SK-N-SH (cell line): ENCODE results near the gene AGO3. TPM values are rescaled to one million over a fixed set of nuclear protein-coding genes. Genes with fewer than 3 reads are reported as not detected.

Source experiments
- CTCF ChIA-PET: fragments of 300-600, 350-600 bp; formaldehyde crosslinking; extraction: SDS; loops from one replicate; lab custom pipeline; 2021; lab: Yijun Ruan, JAX
- POLR2A ChIA-PET: fragments of 350-600 bp; sonication (Branson Sonifier 250); formaldehyde crosslinking; extraction: SDS; loops from one replicate; lab custom pipeline; 2020; ENCODE audit warnings: antibody characterized with exemption, inconsistent platforms; lab: Yijun Ruan, JAX
- DNase-seq: peaks from one replicate; pipeline ENCODE4 v3.0.0; 2012
- H2AFZ ChIP-seq: fragments of 200-600 bp; sonication (generic); 2 replicates; pipeline ENCODE4 v1.8.1; 2016; ENCODE audit warnings: antibody characterized with exemption, mild to moderate bottlenecking, low read depth
- H3F3A ChIP-seq: fragments of 200-600 bp; sonication (generic); replicated peaks from 2 replicates; pipeline ENCODE3; 2016; ENCODE audit warnings: antibody characterized with exemption, mild to moderate bottlenecking; ENCODE audit not compliant: insufficient read depth
- H3K27ac ChIP-seq, 2 experiments: fragments of 200-500 bp in 1 of 2; fragments of 200-600 bp in 1 of 2; sonication (Bioruptor generic) in 1 of 2; sonication (generic), shearing (Covaris generic) in 1 of 2; 2 replicates each; pipeline versions ENCODE4 v1.5.1 to v1.6.1; 2014 to 2016; ENCODE audit warnings: low read depth in 2 of 2, inconsistent platforms in 1 of 2, low read length in 1 of 2, mild to moderate bottlenecking in 1 of 2, mixed read lengths in 1 of 2
- H3K27me3 ChIP-seq: fragments of 200-600 bp; sonication (generic), shearing (Covaris generic); 2 replicates; pipeline ENCODE4 v1.6.1; 2016; ENCODE audit warnings: mixed run types; ENCODE audit not compliant: insufficient read depth
- H3K36me3 ChIP-seq, 2 experiments: fragments of 200-500 bp in 1 of 2; fragments of 200-600 bp in 1 of 2; sonication (Bioruptor generic) in 1 of 2; sonication (generic) in 1 of 2; replicated peaks in 1 of 2; 2 replicates each; pipeline versions ENCODE3 to v1.5.1; 2014 to 2016; ENCODE audit warnings: low read length in 1 of 2, mild to moderate bottlenecking in 1 of 2; ENCODE audit not compliant: insufficient read depth in 2 of 2, control insufficient read depth in 1 of 2
- H3K4me1 ChIP-seq, 2 experiments: fragments of 200-500 bp in 1 of 2; fragments of 200-600 bp in 1 of 2; sonication (Bioruptor generic) in 1 of 2; sonication (generic), shearing (Covaris generic) in 1 of 2; 2 replicates each; pipeline versions ENCODE4 v1.5.1 to v1.6.1; 2014 to 2016; ENCODE audit warnings: low read depth in 1 of 2, low read length in 1 of 2, mixed run types in 1 of 2; ENCODE audit not compliant: insufficient read depth in 2 of 2, control insufficient read depth in 1 of 2
- H3K4me2 ChIP-seq: fragments of 200-600 bp; sonication (generic), shearing (Covaris generic); 2 replicates; pipeline ENCODE4 v1.6.1; 2017; ENCODE audit warnings: mixed run types
- H3K4me3 ChIP-seq, 2 experiments: fragments of 200-500 bp in 1 of 2; fragments of 200-600 bp in 1 of 2; sonication (Bioruptor generic) in 1 of 2; sonication (generic), shearing (Covaris generic) in 1 of 2; 2 replicates each; pipeline versions ENCODE4 v1.5.1 to v1.8.1; 2014 to 2016; ENCODE audit warnings: low read depth in 2 of 2, inconsistent platforms in 1 of 2, low read length in 1 of 2, mild to moderate bottlenecking in 1 of 2, mixed read lengths in 1 of 2, moderate library complexity in 1 of 2
- H3K79me2 ChIP-seq: fragments of 200-600 bp; sonication (generic); 2 replicates; pipeline ENCODE4 v1.8.1; 2017; ENCODE audit warnings: mild to moderate bottlenecking; ENCODE audit not compliant: insufficient read depth
- H3K9ac ChIP-seq: fragments of 200-600 bp; sonication (generic); 2 replicates; pipeline ENCODE4 v1.6.1; 2017; ENCODE audit warnings: mixed run types
- H3K9me2 ChIP-seq: fragments of 200-600 bp; sonication (generic); 2 replicates; pipeline ENCODE4 v1.6.1; 2017; ENCODE audit warnings: mixed run types
- H3K9me3 ChIP-seq: fragments of 200-600 bp; sonication (generic); 2 replicates; pipeline ENCODE4 v1.6.1; 2017; ENCODE audit warnings: mixed run types, mild to moderate bottlenecking, moderate library complexity
- H4K20me1 ChIP-seq: fragments of 200-600 bp; sonication (generic); 2 replicates; pipeline ENCODE4 v1.6.1; 2017; ENCODE audit warnings: mild to moderate bottlenecking, mixed run types; ENCODE audit not compliant: insufficient read depth
- CHD2 ChIP-seq: fragments of 150-350 bp; IDR thresholded peaks from 2 replicates; pipeline ENCODE4 v1.6.1; 2018; ENCODE audit warnings: low read length; ENCODE audit not compliant: partially characterized antibody
- CTCF ChIP-seq: fragments of 200-600 bp; sonication (generic); IDR thresholded peaks from 2 replicates; pipeline ENCODE4 v1.6.1; 2017; ENCODE audit warnings: antibody characterized with exemption, mild to moderate bottlenecking, moderate library complexity
- ELF1 ChIP-seq: IDR thresholded peaks from 2 replicates; pipeline ENCODE4 v1.4.0; 2012
- EP300 ChIP-seq, 2 experiments: IDR thresholded peaks; 2 replicates each; pipeline versions ENCODE4 v1.4.0 to v1.6.1; 2012; ENCODE audit warnings: borderline replicate concordance in 1 of 2, low read depth in 1 of 2, low read length in 1 of 2
- GATA2 ChIP-seq: sonication (generic); formaldehyde crosslinking; IDR thresholded peaks from 2 replicates; pipeline ENCODE4 v1.5.0; 2020; ENCODE audit warnings: mild to moderate bottlenecking, missing genetic modification reagents
- JUND ChIP-seq: IDR thresholded peaks from 2 replicates; pipeline ENCODE4 v1.4.0; 2012
- MAX ChIP-seq: IDR thresholded peaks from 2 replicates; pipeline ENCODE4 v1.4.0; 2012; ENCODE audit warnings: low read depth
- MEF2A ChIP-seq: IDR thresholded peaks from 2 replicates; pipeline ENCODE4 v1.4.0; 2012; ENCODE audit warnings: low read depth, borderline replicate concordance
- MXI1 ChIP-seq: IDR thresholded peaks from 2 replicates; pipeline ENCODE4 v1.6.1; 2012; ENCODE audit warnings: mild to moderate bottlenecking, low read depth, low read length, improper control_type of control experiment
- NFIC ChIP-seq: IDR thresholded peaks from 2 replicates; pipeline ENCODE4 v1.4.0; 2012; ENCODE audit warnings: borderline replicate concordance
- NRF1 ChIP-seq: IDR thresholded peaks from 2 replicates; pipeline ENCODE4 v1.6.1; 2012; ENCODE audit warnings: low read depth, mild to moderate bottlenecking, low read length
- RAD21 ChIP-seq: IDR thresholded peaks from 2 replicates; pipeline ENCODE4 v1.6.1; 2012; ENCODE audit warnings: mild to moderate bottlenecking, low read length
- REST ChIP-seq: IDR thresholded peaks from 2 replicates; pipeline ENCODE4 v1.6.1; 2012; ENCODE audit warnings: mild to moderate bottlenecking, low read depth, low read length, moderate library complexity
- RFX5 ChIP-seq: IDR thresholded peaks from 2 replicates; pipeline ENCODE4 v1.6.1; 2012; ENCODE audit warnings: mild to moderate bottlenecking, improper control_type of control experiment, low read length
- TAF1 ChIP-seq: IDR thresholded peaks from 2 replicates; pipeline ENCODE4 v1.6.1; 2012; ENCODE audit warnings: low read depth, mild to moderate bottlenecking, low read length, moderate library complexity, borderline replicate concordance
- USF1 ChIP-seq: IDR thresholded peaks from 2 replicates; pipeline ENCODE4 v1.4.0; 2012; ENCODE audit warnings: low read depth, borderline replicate concordance
- WGBS: methylation state at CpG from one replicate; pipeline ENCODE4 v1.1.6; 2017; ENCODE audit warnings: low lambda C conversion rate; 5-methylcytosine and 5-hydroxymethylcytosine counted together
- polyA plus RNA-seq, 3 experiments: library from polyadenylated mRNA; depleted of rRNA; stranded (reverse); fragments of >200 nt; gene quantifications; 2 replicates each; pipeline ENCODE4 v1.2.3, GENCODE V29; 2012

The AGO3 gene
- polyA plus RNA-seq, 1 of the 3 experiments (the other 2 are of a cell fraction): 6.7 TPM

GRCh38 chr1:36112823-36113222 lies 181.9 kb downstream of the AGO3 start:
- ChIA-PET POLR2A (interaction anchor here (1.0 kb wide), 1 partner anchor 19 kb away, joined by 3 read pairs; no protein-coding TSS in a partner anchor), CTCF (interaction anchor here (1.0 to 32.6 kb wide), 5 partner anchors 9 to 22 kb away, joined by 3 to 700 read pairs (median 5); no protein-coding TSS in a partner anchor)
- Histone ChIP-seq H3K4me2 (no peak overlapping the region), H3K4me1 (peaks cover 24 to 28% of the 10 kb centered on the region in 2 experiments; a peak in 3 of 4 replicates), H3K9ac (no peak overlapping the region), H3F3A (peaks cover 9% of the 10 kb centered on the region), H3K9me3 (no peaks in the 10 kb centered on the region), H3K4me3 (no peak overlapping the region), H4K20me1 (no peaks in the 10 kb centered on the region), H3K36me3 (no peaks in the 10 kb centered on the region), H3K27ac (no peak overlapping the region; a peak in 1 of 4 replicates), H3K27me3 (no peaks in the 10 kb centered on the region), H3K79me2 (no peaks in the 10 kb centered on the region), H3K9me2 (no peaks in the 10 kb centered on the region), H2AFZ (no peak overlapping the region)
- no peak for DNase-seq
- TF ChIP-seq GATA2 (CRISPR knock-in tag) (no peak), REST (no peak), MEF2A (no peak), NFIC (no peak), JUND (no peak), NRF1 (no peak), USF1 (no peak), RAD21 (no peak), ELF1 (no peak), MXI1 (no peak), CTCF (no peak), MAX (no peak), EP300 (IDR thresholded peaks at IDR 0.05; ENCODE audit: borderline replicate concordance in 1 of 2, low read depth in 1 of 2, low read length in 1 of 2) (no peak), RFX5 (no peak), CHD2 (no peak), TAF1 (no peak)
- WGBS: 90% methylated on average over 9 of the region's 9 CpGs
